Measurements from ENCODE around the gene SFMBT2. TPM values are rescaled to one million over a fixed set of nuclear protein-coding genes. Genes with fewer than 3 reads are reported as not detected.

Gene SFMBT2
- total RNA-seq, 1 experiment from 2014 or later, result 7.4 TPM

DNA sequence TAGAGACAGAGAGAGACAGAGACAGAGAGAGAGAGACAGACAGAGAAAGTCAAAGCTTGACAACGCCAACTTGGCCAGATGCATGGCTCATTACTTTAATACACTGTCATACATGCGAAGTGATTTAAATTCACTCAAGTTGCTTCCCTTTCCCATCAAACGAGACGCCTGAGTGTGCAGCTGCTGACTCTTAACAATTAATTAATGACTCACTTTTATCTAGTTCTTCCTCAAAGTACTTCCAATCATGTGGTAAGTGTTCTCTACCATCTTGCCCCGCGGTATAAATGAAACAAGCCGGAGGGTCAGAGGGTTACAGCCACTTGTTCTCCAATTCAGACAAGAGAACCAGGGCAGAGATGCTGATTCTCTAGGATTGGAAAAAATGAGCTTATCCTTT is 90.8 kb downstream of the SFMBT2 start:
- Mint-ChIP-seq H3K4me3 (ENCODE audit: unreplicated experiment) (no peak overlapping the region), H3K27ac (ENCODE audit: low read depth, unreplicated experiment) (no peak overlapping the region), H3K4me1 (ENCODE audit: insufficient read depth, unreplicated experiment) (peaks cover 32% of the 10 kb centered on the region), H3K36me3 (ENCODE audit: insufficient read depth, unreplicated experiment) (peaks cover 4% of the 10 kb centered on the region), H3K9me3 (ENCODE audit: unreplicated experiment) (peaks cover 15% of the 10 kb centered on the region), H3K27me3 (ENCODE audit: insufficient read depth, unreplicated experiment) (no peaks in the 10 kb centered on the region)
- no peak for DNase-seq (ENCODE audit: unreplicated experiment)
- TF ChIP-seq, protein P1, sequence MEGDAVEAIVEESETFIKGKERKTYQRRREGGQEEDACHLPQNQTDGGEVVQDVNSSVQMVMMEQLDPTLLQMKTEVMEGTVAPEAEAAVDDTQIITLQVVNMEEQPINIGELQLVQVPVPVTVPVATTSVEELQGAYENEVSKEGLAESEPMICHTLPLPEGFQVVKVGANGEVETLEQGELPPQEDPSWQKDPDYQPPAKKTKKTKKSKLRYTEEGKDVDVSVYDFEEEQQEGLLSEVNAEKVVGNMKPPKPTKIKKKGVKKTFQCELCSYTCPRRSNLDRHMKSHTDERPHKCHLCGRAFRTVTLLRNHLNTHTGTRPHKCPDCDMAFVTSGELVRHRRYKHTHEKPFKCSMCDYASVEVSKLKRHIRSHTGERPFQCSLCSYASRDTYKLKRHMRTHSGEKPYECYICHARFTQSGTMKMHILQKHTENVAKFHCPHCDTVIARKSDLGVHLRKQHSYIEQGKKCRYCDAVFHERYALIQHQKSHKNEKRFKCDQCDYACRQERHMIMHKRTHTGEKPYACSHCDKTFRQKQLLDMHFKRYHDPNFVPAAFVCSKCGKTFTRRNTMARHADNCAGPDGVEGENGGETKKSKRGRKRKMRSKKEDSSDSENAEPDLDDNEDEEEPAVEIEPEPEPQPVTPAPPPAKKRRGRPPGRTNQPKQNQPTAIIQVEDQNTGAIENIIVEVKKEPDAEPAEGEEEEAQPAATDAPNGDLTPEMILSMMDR (IDR thresholded peaks at IDR 0.05; ENCODE audit: unreplicated experiment), result no peak
- ChIA-PET POLR2A (no interaction called here), CTCF (no interaction called here)
- no TSS peak for BruUV-seq (replicated peaks)
- intact Hi-C loops (cut with micrococcal nuclease), result no loop called here

GRCh38 chr10:7319632-7320031 is 91.2 kb downstream of the SFMBT2 start:
- ChIA-PET CTCF (interaction anchor here (0.6 kb wide), 1 partner anchor 21 kb away, joined by 4 read pairs; no protein-coding TSS in a partner anchor), POLR2A (no interaction called here)
- intact Hi-C loops (cut with micrococcal nuclease), result no loop called here
- TF ChIP-seq, protein P1 (IDR thresholded peaks at IDR 0.05; ENCODE audit: unreplicated experiment), result no peak
- no peak overlapping the region for H3K4me3 Mint-ChIP-seq (ENCODE audit: unreplicated experiment)
- H3K36me3 Mint-ChIP-seq (ENCODE audit: insufficient read depth, unreplicated experiment), result peaks cover 4% of the 10 kb centered on the region
- no peaks in the 10 kb centered on the region for H3K27me3 Mint-ChIP-seq (ENCODE audit: insufficient read depth, unreplicated experiment)
- no TSS peak for BruUV-seq (replicated peaks)
- no peak for DNase-seq (ENCODE audit: unreplicated experiment)
- H3K27ac Mint-ChIP-seq (ENCODE audit: low read depth, unreplicated experiment), result no peak overlapping the region
- peaks cover 15% of the 10 kb centered on the region for H3K9me3 Mint-ChIP-seq (ENCODE audit: unreplicated experiment)
- peaks cover 32% of the 10 kb centered on the region for H3K4me1 Mint-ChIP-seq (ENCODE audit: insufficient read depth, unreplicated experiment)

- H3K4me1 Mint-ChIP-seq (ENCODE audit: insufficient read depth, unreplicated experiment), result peaks cover 32% of the 10 kb centered on the region
- peak overlapping the region; percentile 75 for H3K27ac Mint-ChIP-seq (ENCODE audit: low read depth, unreplicated experiment)
- H3K36me3 Mint-ChIP-seq (ENCODE audit: insufficient read depth, unreplicated experiment), result peaks cover 4% of the 10 kb centered on the region
- ChIA-PET CTCF (interaction anchor here (0.6 kb wide), 1 partner anchor 22 kb away, joined by 4 read pairs; no protein-coding TSS in a partner anchor), POLR2A (no interaction called here)
- no peak overlapping the region for H3K4me3 Mint-ChIP-seq (ENCODE audit: unreplicated experiment)
- H3K9me3 Mint-ChIP-seq (ENCODE audit: unreplicated experiment), result peaks cover 15% of the 10 kb centered on the region
- no TSS peak for BruUV-seq (replicated peaks)
- TF ChIP-seq, protein P1 (IDR thresholded peaks at IDR 0.05; ENCODE audit: unreplicated experiment), result no peak
- H3K27me3 Mint-ChIP-seq (ENCODE audit: insufficient read depth, unreplicated experiment), result no peaks in the 10 kb centered on the region
- intact Hi-C loops (cut with micrococcal nuclease), result no loop called here
- DNase-seq (ENCODE audit: unreplicated experiment), result no peak
Measured at GRCh38 chr10:7318836-7319235, 92.0 kb downstream of the SFMBT2 start.

DNA sequence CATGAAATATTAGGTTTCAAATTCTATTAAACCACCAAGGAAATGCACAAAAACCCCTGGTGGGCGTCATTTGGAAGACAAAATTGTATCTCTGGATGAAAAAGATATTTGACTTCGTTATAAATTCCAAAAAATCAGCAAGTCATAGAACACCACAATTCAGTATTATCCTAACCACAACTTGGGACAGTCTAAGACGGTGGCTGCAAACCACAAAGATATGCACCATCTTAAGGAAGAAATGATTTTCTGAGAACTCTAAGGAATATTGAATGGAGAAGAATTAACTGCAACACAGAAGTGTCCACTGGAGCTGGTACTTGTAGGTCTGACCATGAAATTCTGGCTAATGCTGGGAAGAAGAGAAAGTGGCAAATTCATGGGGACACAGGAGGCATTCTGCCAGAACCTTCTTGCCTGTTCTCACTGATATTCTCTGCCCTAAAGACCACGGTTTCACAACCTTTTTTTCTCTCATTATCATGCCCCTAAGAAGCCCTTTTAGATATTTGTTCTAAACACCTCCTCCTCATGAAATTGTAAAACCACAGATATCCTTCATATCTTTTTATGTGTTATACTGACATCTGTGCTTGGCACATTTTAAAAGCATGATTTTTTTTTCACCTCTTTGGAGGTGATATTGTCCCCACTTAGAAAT is 92.9 kb downstream of the SFMBT2 start:
- no TSS peak for BruUV-seq (replicated peaks)
- H3K4me3 Mint-ChIP-seq (ENCODE audit: unreplicated experiment), result no peak overlapping the region
- peak overlapping the region; percentile 75 for H3K27ac Mint-ChIP-seq (ENCODE audit: low read depth, unreplicated experiment)
- intact Hi-C loops (cut with micrococcal nuclease), result no loop called here
- peaks cover 15% of the 10 kb centered on the region for H3K9me3 Mint-ChIP-seq (ENCODE audit: unreplicated experiment)
- TF ChIP-seq, protein P1 (IDR thresholded peaks at IDR 0.05; ENCODE audit: unreplicated experiment), result no peak
- H3K27me3 Mint-ChIP-seq (ENCODE audit: insufficient read depth, unreplicated experiment), result no peaks in the 10 kb centered on the region
- POLR2A ChIA-PET, result no interaction called here
- peaks cover 32% of the 10 kb centered on the region for H3K4me1 Mint-ChIP-seq (ENCODE audit: insufficient read depth, unreplicated experiment)
- CTCF ChIA-PET, result no interaction called here
- H3K36me3 Mint-ChIP-seq (ENCODE audit: insufficient read depth, unreplicated experiment), result peaks cover 4% of the 10 kb centered on the region
- DNase-seq (ENCODE audit: unreplicated experiment), result no peak
